Chondrocyte (in vitro differentiated cells): ENCODE results near the gene ZNF234. TPM values are rescaled to one million over a fixed set of nuclear protein-coding genes. Genes with fewer than 3 reads are reported as not detected.

ENCODE experiments used
- DNase-seq: peaks from one replicate; pipeline ENCODE4 v3.0.0; 2021; ENCODE audit warnings: mixed read lengths, low spot score
- H3K27ac Mint-ChIP-seq: one replicate; pipeline ENCODE4 v1.8.0; 2021; ENCODE audit warnings: mild to moderate bottlenecking, moderate library complexity, mixed read lengths; ENCODE audit not compliant: unreplicated experiment
- H3K27me3 Mint-ChIP-seq: 2 replicates; pipeline ENCODE4 v1.8.0; 2021; ENCODE audit warnings: low read depth, mixed read lengths
- H3K36me3 Mint-ChIP-seq: 2 replicates; pipeline ENCODE4 v1.8.0; 2021; ENCODE audit warnings: low read depth, mixed read lengths
- H3K4me1 Mint-ChIP-seq: 2 replicates; pipeline ENCODE4 v1.8.0; 2021; ENCODE audit warnings: low read depth, mild to moderate bottlenecking, mixed read lengths
- H3K4me3 Mint-ChIP-seq: one replicate; pipeline ENCODE4 v1.8.0; 2021; ENCODE audit warnings: mild to moderate bottlenecking, moderate library complexity, mixed read lengths; ENCODE audit not compliant: unreplicated experiment
- H3K9me3 Mint-ChIP-seq: 2 replicates; pipeline ENCODE4 v1.8.0; 2021; ENCODE audit warnings: low read depth, mixed read lengths
- total RNA-seq: library from RNA; stranded (reverse); gene quantifications from 3 replicates; pipeline ENCODE4 v1.2.1, GENCODE V29; 2021
- TF ChIP-seq, protein P1 (sequence below): fragments of 200-600 bp; sonication (generic); IDR thresholded peaks from 2 replicates; pipeline ENCODE4 v1.5.0; 2021; ENCODE audit warnings: antibody characterized with exemption, mild to moderate bottlenecking, moderate library complexity

The ZNF234 gene
- total RNA-seq, 1 donor from 2014 or later: 14.0 TPM

DNA sequence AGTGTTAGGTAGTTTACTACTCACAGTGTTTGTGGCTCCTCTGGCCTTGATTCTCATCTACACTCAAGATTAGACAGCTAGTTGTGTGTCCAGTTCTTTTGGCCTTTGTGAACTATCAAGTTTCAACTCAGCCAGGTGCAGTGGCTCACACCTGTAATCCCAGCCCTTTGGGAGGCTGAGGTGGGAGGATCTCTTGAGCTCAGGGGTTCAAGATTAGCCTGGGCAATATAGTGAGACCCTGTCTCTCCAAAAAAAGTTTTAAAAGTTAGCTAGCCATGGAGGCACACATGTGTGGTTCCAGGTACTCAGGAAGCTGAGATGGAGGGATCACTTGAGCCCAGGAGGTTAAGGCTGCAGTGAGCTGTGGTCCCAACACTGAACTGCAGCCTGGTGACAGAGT is 39.6 kb downstream of the ZNF234 start:
- DNase-seq: no peak
- H3K9me3 Mint-ChIP-seq: peaks cover 53% of the 10 kb centered on the region
- no peak overlapping the region for H3K27ac Mint-ChIP-seq
- no peaks in the 10 kb centered on the region for H3K4me1 Mint-ChIP-seq
- H3K27me3 Mint-ChIP-seq: no peaks in the 10 kb centered on the region
- TF ChIP-seq, protein P1, sequence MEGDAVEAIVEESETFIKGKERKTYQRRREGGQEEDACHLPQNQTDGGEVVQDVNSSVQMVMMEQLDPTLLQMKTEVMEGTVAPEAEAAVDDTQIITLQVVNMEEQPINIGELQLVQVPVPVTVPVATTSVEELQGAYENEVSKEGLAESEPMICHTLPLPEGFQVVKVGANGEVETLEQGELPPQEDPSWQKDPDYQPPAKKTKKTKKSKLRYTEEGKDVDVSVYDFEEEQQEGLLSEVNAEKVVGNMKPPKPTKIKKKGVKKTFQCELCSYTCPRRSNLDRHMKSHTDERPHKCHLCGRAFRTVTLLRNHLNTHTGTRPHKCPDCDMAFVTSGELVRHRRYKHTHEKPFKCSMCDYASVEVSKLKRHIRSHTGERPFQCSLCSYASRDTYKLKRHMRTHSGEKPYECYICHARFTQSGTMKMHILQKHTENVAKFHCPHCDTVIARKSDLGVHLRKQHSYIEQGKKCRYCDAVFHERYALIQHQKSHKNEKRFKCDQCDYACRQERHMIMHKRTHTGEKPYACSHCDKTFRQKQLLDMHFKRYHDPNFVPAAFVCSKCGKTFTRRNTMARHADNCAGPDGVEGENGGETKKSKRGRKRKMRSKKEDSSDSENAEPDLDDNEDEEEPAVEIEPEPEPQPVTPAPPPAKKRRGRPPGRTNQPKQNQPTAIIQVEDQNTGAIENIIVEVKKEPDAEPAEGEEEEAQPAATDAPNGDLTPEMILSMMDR: no peak
- no peak overlapping the region for H3K4me3 Mint-ChIP-seq
- peaks cover 22% of the 10 kb centered on the region for H3K36me3 Mint-ChIP-seq

DNA sequence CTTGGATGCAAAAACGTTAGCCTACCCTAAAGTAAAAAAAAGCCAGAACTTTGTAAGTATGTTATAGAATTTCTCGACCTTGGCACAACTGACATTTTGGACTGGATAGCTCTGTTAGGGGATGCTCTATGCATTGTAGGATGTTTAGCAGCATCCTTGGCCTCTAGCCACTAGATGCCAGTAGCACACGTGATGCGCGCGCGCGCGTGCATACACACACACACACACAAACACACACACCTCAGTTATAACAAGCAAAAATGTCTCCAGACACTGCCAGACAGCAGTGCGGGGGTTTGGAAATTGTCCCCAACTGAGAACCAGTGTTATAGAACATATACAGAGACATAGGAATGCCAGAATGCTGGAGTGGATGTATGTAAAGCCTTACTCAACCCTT is 40.8 kb downstream of the ZNF234 start:
- Mint-ChIP-seq H3K9me3 (peaks cover 42% of the 10 kb centered on the region), H3K27ac (no peak overlapping the region), H3K4me3 (no peak overlapping the region), H3K27me3 (no peaks in the 10 kb centered on the region), H3K4me1 (no peaks in the 10 kb centered on the region), H3K36me3 (peaks cover 10% of the 10 kb centered on the region)
- TF ChIP-seq, protein P1: no peak
- DNase-seq: no peak

- H3K4me1 Mint-ChIP-seq: no peaks in the 10 kb centered on the region
- DNase-seq: no peak
- TF ChIP-seq, protein P1: no peak
- H3K27ac Mint-ChIP-seq: no peak overlapping the region
- no peak overlapping the region for H3K4me3 Mint-ChIP-seq
- H3K36me3 Mint-ChIP-seq: peaks cover 6% of the 10 kb centered on the region
- H3K9me3 Mint-ChIP-seq: peaks cover 19% of the 10 kb centered on the region
- H3K27me3 Mint-ChIP-seq: no peaks in the 10 kb centered on the region
These were observed 48.7 kb downstream of the ZNF234 start for GRCh38 chr19:44190020-44190419.

GRCh38 chr19:44192127-44192526 is 50.8 kb downstream of the ZNF234 start:
- TF ChIP-seq, protein P1: no peak
- Mint-ChIP-seq H3K4me1 (no peaks in the 10 kb centered on the region), H3K27me3 (no peaks in the 10 kb centered on the region), H3K4me3 (no peak overlapping the region), H3K9me3 (peaks cover 19% of the 10 kb centered on the region), H3K36me3 (peaks cover 8% of the 10 kb centered on the region), H3K27ac (no peak overlapping the region)
- no peak for DNase-seq

DNA sequence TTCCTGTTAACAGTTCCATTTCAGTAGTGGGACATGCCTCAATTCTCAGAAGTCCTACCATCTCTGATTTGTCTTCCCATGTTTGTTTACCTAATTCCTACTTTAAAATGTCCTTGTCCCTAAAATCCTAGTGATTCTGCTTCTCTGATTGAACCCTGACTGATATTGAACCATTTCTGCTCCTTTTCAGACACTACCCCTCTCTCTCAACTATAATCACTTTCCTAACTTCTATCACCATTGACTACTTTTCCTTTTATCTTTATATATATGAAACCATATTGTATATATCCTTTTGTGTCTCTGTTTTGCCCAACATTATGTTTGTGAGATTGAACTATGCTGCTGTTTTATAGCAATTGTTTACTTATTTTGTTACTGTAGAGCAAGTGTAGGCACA is 55.4 kb downstream of the ZNF234 start:
- H3K4me3 Mint-ChIP-seq: no peak overlapping the region
- no peaks in the 10 kb centered on the region for H3K4me1 Mint-ChIP-seq
- no peak overlapping the region for H3K27ac Mint-ChIP-seq
- DNase-seq: no peak
- TF ChIP-seq, protein P1: no peak
- no peaks in the 10 kb centered on the region for H3K27me3 Mint-ChIP-seq
- peaks cover 15% of the 10 kb centered on the region for H3K9me3 Mint-ChIP-seq
- peaks cover 7% of the 10 kb centered on the region for H3K36me3 Mint-ChIP-seq
